Lower leg skin (tissue), 3 donors: ENCODE data around the gene EPHA6.

ENCODE experiments used
- POLR2A ChIP-seq, 2 donors: fragments of 450-650 bp; IDR thresholded peaks; one replicate each; pipeline ENCODE4 v1.6.1; 2016 to 2017; ENCODE audit warnings: antibody characterized with exemption in 2 of 2, mild to moderate bottlenecking in 1 of 2, moderate library complexity in 1 of 2
- TF ChIP-seq, protein P1 (sequence below), 3 donors: fragments of 450-650 bp; IDR thresholded peaks; one replicate each; pipeline ENCODE4 v1.5.1; 2016; ENCODE audit warnings: antibody characterized with exemption in 3 of 3, mild to moderate bottlenecking in 3 of 3, moderate library complexity in 2 of 3

DNA sequence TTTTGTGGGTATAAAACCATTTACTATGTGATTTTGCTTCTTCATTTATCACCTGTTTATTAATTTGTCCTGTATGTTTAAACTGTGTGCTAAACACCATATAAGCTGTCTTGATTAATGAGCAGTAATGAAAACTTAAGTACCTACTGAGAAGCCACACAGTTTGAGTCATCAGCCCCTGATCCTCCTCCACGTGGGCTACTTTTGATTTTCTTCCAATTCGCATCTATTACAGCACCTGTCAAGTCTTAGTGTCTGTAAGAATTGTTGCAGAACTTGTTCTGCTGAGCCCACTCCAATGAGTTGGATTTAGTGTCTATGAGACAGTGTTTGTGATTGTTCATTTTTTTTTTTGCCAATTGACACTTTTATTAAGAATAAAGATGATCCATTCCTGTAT lies 16.8 kb downstream of the EPHA6 start:
- TF ChIP-seq, protein P1, sequence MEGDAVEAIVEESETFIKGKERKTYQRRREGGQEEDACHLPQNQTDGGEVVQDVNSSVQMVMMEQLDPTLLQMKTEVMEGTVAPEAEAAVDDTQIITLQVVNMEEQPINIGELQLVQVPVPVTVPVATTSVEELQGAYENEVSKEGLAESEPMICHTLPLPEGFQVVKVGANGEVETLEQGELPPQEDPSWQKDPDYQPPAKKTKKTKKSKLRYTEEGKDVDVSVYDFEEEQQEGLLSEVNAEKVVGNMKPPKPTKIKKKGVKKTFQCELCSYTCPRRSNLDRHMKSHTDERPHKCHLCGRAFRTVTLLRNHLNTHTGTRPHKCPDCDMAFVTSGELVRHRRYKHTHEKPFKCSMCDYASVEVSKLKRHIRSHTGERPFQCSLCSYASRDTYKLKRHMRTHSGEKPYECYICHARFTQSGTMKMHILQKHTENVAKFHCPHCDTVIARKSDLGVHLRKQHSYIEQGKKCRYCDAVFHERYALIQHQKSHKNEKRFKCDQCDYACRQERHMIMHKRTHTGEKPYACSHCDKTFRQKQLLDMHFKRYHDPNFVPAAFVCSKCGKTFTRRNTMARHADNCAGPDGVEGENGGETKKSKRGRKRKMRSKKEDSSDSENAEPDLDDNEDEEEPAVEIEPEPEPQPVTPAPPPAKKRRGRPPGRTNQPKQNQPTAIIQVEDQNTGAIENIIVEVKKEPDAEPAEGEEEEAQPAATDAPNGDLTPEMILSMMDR (IDR thresholded peaks at IDR 0.05), result no peak
- no peak for TF ChIP-seq POLR2A (IDR thresholded peaks at IDR 0.05)
